Activated CD4-positive, alpha-beta T cell treated with anti-CD3 and anti-CD28 coated beads, Interleukin-2, amount 10 ng/mL, durations not matched to agents 24 days and 14 days (primary cell): ENCODE measurements around the gene GSTO2. TPM values are rescaled to one million over a fixed set of nuclear protein-coding genes. Genes with fewer than 3 reads are reported as not detected.

Experiments used
- DNase-seq: peaks from one replicate; pipeline ENCODE4 v3.0.0; 2022
- H3K27ac Mint-ChIP-seq: one replicate; pipeline ENCODE4 v1.8.0; 2022; ENCODE audit warnings: mild to moderate bottlenecking, mixed read lengths
- H3K27me3 Mint-ChIP-seq: one replicate; pipeline ENCODE4 v1.8.0; 2022; ENCODE audit warnings: mixed read lengths
- H3K36me3 Mint-ChIP-seq: one replicate; pipeline ENCODE4 v1.8.0; 2022; ENCODE audit warnings: low read depth, mild to moderate bottlenecking, mixed read lengths
- H3K4me1 Mint-ChIP-seq: one replicate; pipeline ENCODE4 v1.8.0; 2021; ENCODE audit warnings: mixed read lengths
- H3K4me3 Mint-ChIP-seq: one replicate; pipeline ENCODE4 v1.8.0; 2022; ENCODE audit warnings: mild to moderate bottlenecking, moderate library complexity, mixed read lengths
- H3K9me3 Mint-ChIP-seq: one replicate; pipeline ENCODE4 v1.8.0; 2021; ENCODE audit warnings: mixed read lengths
- intact Hi-C: fragments of 100-400 bp; cut with micrococcal nuclease; formaldehyde crosslinking; loops from one replicate; pipeline ENCODE4 v1.15.1; 2023
- total RNA-seq: library from RNA; stranded (reverse); gene quantifications from 2 replicates; pipeline ENCODE4 v1.2.3, GENCODE V29; 2022

The GSTO2 gene
- total RNA-seq, 1 donor from 2014 or later, result 0.77 TPM

DNA sequence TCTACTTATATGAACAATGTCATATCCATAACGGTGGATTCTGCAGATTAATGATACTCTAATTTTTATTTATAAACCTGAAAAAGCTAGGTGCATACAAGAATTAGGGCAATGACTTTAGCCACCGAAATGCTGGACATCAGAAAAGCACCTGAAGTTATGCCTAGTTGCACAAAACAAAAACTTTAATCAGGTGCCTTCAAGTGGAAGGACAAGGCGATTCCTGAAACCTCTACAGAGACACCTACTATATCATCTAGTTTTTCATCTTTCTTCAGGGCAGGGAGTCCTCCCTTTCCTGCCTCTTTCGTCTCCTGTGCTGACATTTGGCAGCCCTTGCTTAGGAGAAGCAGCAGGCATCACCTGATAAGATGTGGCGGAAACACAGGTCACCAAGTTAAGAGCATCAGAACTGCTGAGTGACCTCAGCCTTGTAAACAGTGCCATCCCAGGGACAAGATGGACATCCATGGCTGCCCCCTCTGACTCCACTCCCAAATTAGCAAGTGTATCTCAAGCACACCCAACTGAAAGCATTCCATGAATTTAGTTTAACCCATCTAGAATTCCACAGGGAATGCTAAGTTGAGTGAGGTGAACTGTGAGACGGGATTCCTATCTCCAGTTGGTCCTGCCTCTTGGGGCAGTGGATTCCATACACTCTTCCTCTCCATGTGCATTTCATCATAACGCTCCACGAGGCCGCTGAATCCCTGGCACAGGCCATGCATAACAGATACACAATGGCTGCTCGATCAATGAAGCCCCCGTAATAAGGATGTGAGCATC, 63.5 kb downstream of the GSTO2 start:
- intact Hi-C loops, result loop anchor here (10.0 kb wide), 1 partner anchor 418 kb away; the partner anchor contains the start of gene STN1
- Mint-ChIP-seq H3K27me3 (no peaks in the 10 kb centered on the region), H3K36me3 (peaks cover 18% of the 10 kb centered on the region), H3K4me1 (peaks cover 84% of the 10 kb centered on the region), H3K27ac (peak overlapping the region; percentile 14), H3K4me3 (peak overlapping the region; percentile 24), H3K9me3 (no peaks in the 10 kb centered on the region)
- DNase-seq, result no peak

DNA sequence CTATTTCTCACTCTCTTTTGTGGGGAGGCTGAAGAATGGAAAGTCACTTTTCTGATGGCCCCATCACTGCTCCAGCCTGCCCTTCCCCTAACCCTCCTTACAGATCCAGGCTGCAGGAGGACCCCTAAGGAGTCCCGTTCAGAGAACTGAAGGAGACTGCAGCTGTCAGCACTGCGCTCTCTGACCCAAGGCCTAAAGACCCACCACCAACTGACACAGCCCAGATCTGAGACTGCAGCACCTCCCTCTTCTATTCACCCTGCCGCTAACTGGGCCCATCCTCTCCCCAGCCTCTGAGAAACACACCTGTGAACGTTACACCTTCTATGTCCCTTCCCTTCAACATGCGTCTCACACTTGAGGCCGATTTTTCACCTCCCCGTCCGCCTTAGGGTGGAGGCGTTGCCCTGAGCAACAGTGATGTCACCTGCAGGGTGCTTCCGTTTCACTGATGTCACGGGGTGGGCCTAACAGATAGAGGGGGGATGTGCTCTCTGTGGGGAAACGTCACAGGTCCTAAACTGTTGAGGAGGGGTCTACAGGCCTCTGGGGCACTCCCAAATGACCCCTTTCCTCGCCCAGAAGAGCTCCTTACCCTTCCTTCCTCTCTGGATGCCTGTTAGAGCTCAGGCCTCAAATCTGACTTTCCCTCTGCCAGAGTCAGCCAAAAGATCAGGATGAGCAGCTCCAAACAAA, 64.2 kb downstream of the GSTO2 start:
- H3K27me3 Mint-ChIP-seq, result no peaks in the 10 kb centered on the region
- peak overlapping the region; percentile 14 for H3K27ac Mint-ChIP-seq
- H3K4me3 Mint-ChIP-seq, result peak overlapping the region; percentile 24
- DNase-seq, result peak; percentile 85
- H3K36me3 Mint-ChIP-seq, result peaks cover 18% of the 10 kb centered on the region
- no peaks in the 10 kb centered on the region for H3K9me3 Mint-ChIP-seq
- intact Hi-C loops, result loop anchor here (10.0 kb wide), 1 partner anchor 418 kb away; the partner anchor contains the start of gene STN1
- peaks cover 77% of the 10 kb centered on the region for H3K4me1 Mint-ChIP-seq

DNA sequence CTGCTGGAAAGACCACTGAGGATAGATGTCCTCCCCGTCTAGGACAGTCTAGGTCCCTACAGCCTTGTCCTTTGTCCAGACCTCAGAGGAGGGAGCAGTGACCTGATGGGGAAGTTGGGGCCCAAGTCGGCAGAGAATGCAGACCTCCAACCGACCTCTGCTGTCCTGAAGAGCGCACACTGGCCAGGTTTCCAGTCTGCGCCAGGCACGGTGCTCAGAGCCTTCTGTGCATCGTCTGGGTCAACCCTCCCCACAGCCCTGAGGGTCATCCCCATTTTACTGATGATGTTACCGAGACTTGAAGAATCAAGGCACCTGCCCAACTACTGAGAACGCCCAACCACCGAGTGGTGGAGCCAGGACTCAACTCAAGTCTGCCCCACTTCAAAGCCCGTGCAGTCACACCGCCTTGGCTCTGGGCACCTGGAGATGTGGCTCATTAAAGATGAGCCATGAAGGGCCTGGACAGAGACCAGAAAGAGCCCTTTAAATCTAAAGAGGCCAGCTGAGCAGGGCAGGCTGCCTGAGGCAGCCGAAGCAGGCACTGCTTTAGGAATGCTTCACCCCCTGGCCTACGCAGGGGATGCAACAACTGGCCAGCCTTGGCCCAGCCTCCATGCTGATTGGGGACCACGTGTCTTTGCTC, 64.9 kb downstream of the GSTO2 start:
- Mint-ChIP-seq H3K4me3 (peak overlapping the region; percentile 24), H3K27ac (peak overlapping the region; percentile 14), H3K27me3 (no peaks in the 10 kb centered on the region), H3K9me3 (no peaks in the 10 kb centered on the region), H3K36me3 (peaks cover 18% of the 10 kb centered on the region), H3K4me1 (peaks cover 72% of the 10 kb centered on the region)
- no peak for DNase-seq
- intact Hi-C loops, result loop anchor here (10.0 kb wide), 1 partner anchor 419 kb away; the partner anchor contains the start of gene STN1

DNA sequence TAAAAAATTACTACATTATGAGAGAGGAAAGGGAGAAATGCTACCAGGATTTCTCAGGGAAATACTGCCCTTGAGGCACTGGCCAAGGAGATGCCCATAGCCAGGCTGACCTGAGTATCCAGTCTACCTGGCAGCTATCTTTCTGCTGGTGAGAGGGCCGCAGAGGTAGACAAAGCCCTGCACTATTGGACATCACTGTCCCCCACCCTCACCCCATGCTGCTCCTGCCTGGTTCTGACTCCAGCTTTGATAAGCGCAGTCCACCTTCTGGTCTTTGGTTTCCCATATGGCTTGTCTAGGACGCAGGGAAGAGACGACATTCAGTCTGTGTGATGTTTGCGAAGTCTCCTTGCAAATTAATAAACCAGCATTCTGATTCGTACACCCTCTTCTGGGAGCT, 65.6 kb downstream of the GSTO2 start:
- H3K4me1 Mint-ChIP-seq, result peaks cover 72% of the 10 kb centered on the region
- DNase-seq, result no peak
- H3K27me3 Mint-ChIP-seq, result peaks cover under 1% of the 10 kb centered on the region
- H3K36me3 Mint-ChIP-seq, result peaks cover 18% of the 10 kb centered on the region
- no peak overlapping the region for H3K4me3 Mint-ChIP-seq
- intact Hi-C loops, result loop anchor here (10.0 kb wide), 1 partner anchor 420 kb away; the partner anchor contains the start of gene STN1
- H3K9me3 Mint-ChIP-seq, result no peaks in the 10 kb centered on the region
- H3K27ac Mint-ChIP-seq, result no peak overlapping the region

DNA sequence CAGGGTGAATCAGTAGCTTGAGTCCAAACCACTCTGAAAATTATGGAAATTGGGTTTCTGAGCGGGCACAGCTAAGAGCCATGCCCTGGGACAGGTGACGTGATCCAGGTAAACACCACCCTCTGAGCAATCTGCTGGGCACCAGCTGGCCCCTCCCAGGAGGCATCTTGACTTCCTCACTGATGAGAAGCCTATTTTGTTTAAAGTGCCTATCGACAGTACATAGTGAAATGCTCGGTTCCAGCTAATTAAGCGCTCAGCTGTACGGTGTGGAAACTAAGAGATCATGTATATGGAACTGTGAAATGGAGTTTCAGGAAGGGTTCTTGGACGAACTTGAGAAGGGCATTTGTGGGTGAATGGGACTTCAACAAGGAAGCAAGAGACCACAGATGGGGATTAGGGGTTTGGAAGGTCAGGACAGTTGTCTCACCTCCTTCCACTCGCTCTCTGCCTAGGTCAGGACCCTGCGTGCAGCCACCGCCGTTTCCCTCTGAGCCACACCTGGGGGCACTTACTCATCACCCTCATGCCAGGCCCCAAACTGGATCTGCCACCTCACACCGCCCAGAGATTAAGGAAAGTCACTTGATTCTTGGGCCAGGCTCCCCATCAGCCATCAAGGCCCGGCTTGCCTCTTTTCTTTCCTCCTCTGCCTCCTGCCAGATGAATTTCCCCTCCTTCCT, 66.1 kb downstream of the GSTO2 start:
- H3K36me3 Mint-ChIP-seq, result peaks cover 18% of the 10 kb centered on the region
- no peaks in the 10 kb centered on the region for H3K9me3 Mint-ChIP-seq
- peak overlapping the region; percentile 97 for H3K4me3 Mint-ChIP-seq
- H3K4me1 Mint-ChIP-seq, result peaks cover 74% of the 10 kb centered on the region
- intact Hi-C loops, result loop anchor here (5.0 to 10.0 kb wide), 2 partner anchors 213 to 420 kb away; partner anchors contain the start of genes SFR1 and STN1
- H3K27ac Mint-ChIP-seq, result peak overlapping the region; percentile 55
- peaks cover 3% of the 10 kb centered on the region for H3K27me3 Mint-ChIP-seq
- DNase-seq, result no peak

DNA sequence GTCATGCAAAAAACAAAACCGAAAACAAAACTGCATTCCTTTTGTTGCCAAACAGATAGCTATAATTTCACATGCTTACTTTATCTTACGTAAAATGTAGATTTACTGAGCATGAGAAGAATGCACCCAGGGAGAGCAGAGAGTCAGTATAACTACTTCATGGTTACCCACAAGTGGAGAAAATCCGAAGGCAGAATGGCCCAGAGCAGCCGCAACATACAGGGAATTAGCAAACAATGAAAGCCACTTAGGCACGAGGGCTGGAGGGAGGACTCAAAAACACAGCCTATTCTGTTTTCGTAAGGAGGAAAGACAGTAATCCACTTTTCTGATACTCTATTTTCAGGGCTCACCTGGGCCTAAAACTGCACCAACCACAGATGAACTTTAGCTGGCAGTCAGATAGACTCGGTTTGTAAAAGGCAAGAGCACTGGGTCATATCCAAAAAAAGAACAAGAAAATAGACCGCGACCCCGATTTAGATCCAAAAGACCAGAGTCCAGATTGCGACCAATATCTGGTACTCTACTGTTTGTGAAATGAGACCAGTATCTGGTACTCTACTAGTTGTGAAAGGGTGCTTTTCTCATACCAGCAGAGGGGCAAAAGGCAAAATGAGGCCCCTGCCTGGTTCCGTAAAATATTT, 68.0 kb downstream of the GSTO2 start:
- Mint-ChIP-seq H3K27me3 (peaks cover 7% of the 10 kb centered on the region), H3K4me3 (peak overlapping the region; percentile 97), H3K36me3 (peaks cover 13% of the 10 kb centered on the region), H3K9me3 (no peaks in the 10 kb centered on the region), H3K4me1 (peaks cover 60% of the 10 kb centered on the region), H3K27ac (peak overlapping the region; percentile 100)
- peak; percentile 69 for DNase-seq
- intact Hi-C loops, result loop anchor here (5.0 to 10.0 kb wide), 2 partner anchors 215 to 422 kb away; partner anchors contain the start of genes SFR1 and STN1

- no peak for DNase-seq
- Mint-ChIP-seq H3K9me3 (no peaks in the 10 kb centered on the region), H3K36me3 (peaks cover 11% of the 10 kb centered on the region), H3K27me3 (peaks cover 7% of the 10 kb centered on the region), H3K4me3 (peak overlapping the region; percentile 97), H3K27ac (peak overlapping the region; percentile 100), H3K4me1 (peaks cover 57% of the 10 kb centered on the region)
- intact Hi-C loops, result loop anchor here (5.0 to 10.0 kb wide), 2 partner anchors 215 to 423 kb away; partner anchors contain the start of genes SFR1 and STN1
These were observed 68.6 kb downstream of the GSTO2 start for GRCh38 chr10:104337521-104337984.

- Mint-ChIP-seq H3K9me3 (no peaks in the 10 kb centered on the region), H3K27me3 (peaks cover 7% of the 10 kb centered on the region), H3K27ac (peak within 1 kb of the TSS; percentile 100), H3K4me3 (peak within 1 kb of the TSS; percentile 97), H3K4me1 (peaks cover 51% of the 10 kb centered on the region), H3K36me3 (peaks cover 5% of the 10 kb centered on the region)
- intact Hi-C loops, result loop anchor here (1.0 to 10.0 kb wide), 7 partner anchors 9 to 423 kb away; partner anchors contain the start of genes CFAP58, SFR1 and STN1
- DNase-seq, result peak; percentile 93
These were observed 69.2 kb downstream of the GSTO2 start, which contains the start of gene ITPRIP for GRCh38 chr10:104337985-104338735. Gene ITPRIP (minus strand): TSS chr10:104338465. CDS start chr10:104316051, 22,414 bp downstream.

DNA sequence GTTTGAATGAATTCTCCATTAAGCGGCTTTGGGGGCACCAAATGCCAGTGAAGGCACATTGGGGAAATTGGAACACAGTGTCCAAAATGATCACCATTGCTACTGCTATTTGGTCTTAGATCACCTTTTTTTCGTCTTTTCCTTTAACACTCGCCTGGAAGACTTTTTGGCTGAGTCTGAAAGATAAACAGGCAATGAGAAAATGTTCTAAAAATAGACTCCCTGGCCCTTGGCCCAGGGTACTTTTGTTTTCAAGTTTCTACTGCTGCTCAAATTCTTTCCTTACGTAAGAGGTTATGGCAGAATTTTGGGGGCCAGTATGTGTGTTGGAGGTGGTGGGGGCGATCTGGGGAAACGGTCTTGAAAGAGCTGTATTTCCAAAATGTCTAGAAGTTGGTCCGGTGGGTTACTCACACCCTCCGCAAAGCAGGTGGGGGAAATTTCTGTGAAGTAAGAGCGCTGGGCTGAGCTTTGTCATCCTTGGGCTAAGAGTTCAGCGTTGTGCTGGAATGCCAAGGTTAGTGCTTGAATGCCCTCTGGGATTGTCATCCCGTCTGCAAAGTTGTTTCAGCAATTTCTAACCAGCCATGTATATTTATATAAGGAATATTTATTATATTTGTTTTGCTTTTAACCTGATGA, 70.6 kb downstream of the GSTO2 start:
- DNase-seq, result no peak
- H3K4me1 Mint-ChIP-seq, result peaks cover 40% of the 10 kb centered on the region
- intact Hi-C loops, result loop anchor here (2.0 to 10.0 kb wide), 3 partner anchors 15 to 425 kb away; partner anchors contain the start of genes SFR1 and STN1

DNA sequence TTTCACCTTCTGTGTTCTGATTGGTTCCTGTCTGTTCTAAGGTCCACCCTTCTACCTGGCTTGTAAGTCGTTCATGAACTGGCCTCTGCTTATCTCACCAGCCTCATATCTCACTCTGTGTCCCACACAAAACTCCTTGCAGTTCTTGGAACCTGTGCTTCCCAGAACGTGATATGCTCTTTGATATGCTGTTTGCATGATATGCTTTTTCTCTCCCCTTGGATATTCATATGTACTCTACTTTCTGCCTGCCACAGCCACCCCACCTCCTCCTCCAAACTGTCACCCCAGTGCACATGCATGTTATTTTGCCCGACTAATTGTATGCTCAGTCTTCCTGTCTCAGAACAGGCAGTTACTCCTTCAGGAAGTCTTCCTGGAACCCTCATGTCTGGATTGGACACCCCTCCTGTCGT, 71.1 kb downstream of the GSTO2 start:
- Mint-ChIP-seq H3K27me3 (peaks cover 7% of the 10 kb centered on the region), H3K4me1 (peaks cover 34% of the 10 kb centered on the region), H3K27ac (peak overlapping the region; percentile 2), H3K36me3 (peaks cover 3% of the 10 kb centered on the region), H3K9me3 (no peaks in the 10 kb centered on the region), H3K4me3 (peak overlapping the region; percentile 6)
- DNase-seq, result peak; percentile 56
- intact Hi-C loops, result no loop called here

More for the DNA sequence above, 70.6 kb downstream of the GSTO2 start:
- Mint-ChIP-seq H3K27ac (peak overlapping the region; percentile 100), H3K36me3 (peaks cover 3% of the 10 kb centered on the region), H3K4me3 (peak overlapping the region; percentile 97), H3K9me3 (no peaks in the 10 kb centered on the region), H3K27me3 (peaks cover 7% of the 10 kb centered on the region)

GRCh38 chr10:104340641-104341040, 71.7 kb downstream of the GSTO2 start:
- H3K4me3 Mint-ChIP-seq, result no peak overlapping the region
- H3K27ac Mint-ChIP-seq, result no peak overlapping the region
- H3K4me1 Mint-ChIP-seq, result peaks cover 32% of the 10 kb centered on the region
- H3K9me3 Mint-ChIP-seq, result no peaks in the 10 kb centered on the region
- no peaks in the 10 kb centered on the region for H3K36me3 Mint-ChIP-seq
- no peak for DNase-seq
- intact Hi-C loops, result no loop called here
- peaks cover 7% of the 10 kb centered on the region for H3K27me3 Mint-ChIP-seq
